ENCODE data around the gene CCL23.

Gene CCL23, protein sequence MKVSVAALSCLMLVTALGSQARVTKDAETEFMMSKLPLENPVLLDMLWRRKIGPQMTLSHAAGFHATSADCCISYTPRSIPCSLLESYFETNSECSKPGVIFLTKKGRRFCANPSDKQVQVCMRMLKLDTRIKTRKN

DNA sequence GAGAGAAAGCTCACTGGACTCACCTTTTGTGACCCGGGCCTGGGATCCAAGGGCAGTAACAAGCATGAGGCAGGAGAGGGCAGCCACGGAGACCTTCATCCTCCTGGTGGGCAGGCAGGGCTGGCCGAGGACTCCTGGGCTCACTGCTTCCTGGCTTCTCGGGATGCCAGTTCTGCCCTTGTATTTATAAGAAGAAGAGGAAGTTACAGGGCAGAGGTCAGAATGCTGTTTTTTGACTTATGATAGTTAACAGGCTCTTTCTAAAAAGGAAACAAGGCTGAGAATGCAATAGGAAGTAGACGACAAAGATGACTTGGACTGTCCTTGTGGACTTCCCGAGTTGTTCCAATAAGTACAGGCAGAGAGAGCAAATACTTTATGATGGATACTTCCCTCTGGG lies at the start of gene CCL23:
Gene CCL23 (minus strand): TSS at position 174 of the 400 bp plus-strand sequence. CDS start 75 bp downstream, at position 99.
- FAIRE-seq: no peak

DNA sequence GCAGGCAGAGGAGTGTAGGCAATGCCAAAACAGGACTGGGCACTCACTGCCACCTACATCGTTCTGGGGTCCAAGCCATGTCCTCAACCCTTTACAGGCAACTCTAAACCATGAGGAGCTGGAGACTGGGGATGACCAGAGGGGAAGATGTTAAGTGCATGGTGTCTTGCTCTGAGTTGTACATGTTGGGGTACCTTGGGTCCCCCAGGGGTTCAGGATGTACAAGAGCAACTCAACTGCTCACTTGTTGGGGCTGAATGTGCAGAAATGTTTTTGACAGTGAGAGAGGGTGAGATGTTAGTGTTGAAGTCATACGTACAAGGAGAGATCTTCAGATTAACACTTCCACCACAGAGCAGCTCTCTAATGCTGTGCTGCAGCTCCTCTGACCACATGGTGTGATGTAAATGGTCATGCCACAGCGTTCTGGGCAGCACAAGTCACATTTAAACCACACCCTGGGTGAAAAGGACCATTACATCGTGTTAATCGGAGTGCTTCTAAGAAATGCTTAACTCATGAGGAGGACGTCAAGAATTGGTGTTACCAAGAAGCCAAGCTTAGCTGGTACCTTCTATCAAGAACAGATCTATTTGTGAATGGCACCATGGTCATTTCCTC lies 48.7 kb upstream of the CCL23 start:
- no peak for DNase-seq (ENCODE audit: insufficient read length, low spot score)
- no peak for TF ChIP-seq POLR2A (IDR thresholded peaks at IDR 0.05; ENCODE audit: low read depth, low read length)
- FAIRE-seq: no peak

More for the DNA sequence above, at the start of gene CCL23:
- DNase-seq (ENCODE audit: insufficient read length, low spot score): no peak
- no peak for TF ChIP-seq POLR2A (IDR thresholded peaks at IDR 0.05; ENCODE audit: low read depth, low read length)

DNA sequence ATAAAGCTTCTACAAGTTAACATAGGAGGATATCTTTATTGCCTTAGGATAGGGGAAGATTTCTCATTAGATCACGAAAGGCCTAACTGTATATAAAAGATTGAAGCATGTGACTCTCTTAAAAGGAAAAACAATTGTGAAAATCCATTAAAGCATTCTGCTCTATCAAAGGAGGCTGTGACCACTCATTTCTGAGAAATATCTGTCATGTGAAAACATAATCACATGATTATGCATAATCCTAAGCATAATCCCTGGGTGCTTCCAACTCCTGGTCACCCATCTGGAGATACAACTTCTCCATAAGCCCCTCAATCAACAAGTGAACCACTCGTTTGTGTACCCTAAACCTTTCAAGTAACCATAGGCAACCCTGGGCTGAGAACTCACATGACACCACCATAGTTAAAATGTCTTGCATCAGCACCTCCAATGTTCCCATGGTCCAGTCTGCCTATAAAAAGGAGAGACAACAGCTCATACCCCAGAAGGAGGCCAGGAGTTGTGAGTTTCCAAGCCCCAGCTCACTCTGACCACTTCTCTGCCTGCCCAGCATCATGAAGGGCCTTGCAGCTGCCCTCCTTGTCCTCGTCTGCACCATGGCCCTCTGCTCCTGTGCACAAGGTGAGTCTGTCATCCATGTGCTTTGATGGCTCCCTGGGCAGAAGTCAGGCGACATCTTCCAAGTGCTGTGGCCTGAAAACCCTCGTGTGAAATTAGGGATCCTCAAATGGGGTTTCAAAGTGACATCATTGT lies 46.2 kb upstream of the CCL23 start, which contains the start of gene CCL18:
Gene CCL18 (plus strand): TSS at position 487 of the 756 bp plus-strand sequence. CDS start 71 bp downstream, at position 558.
- DNase-seq (ENCODE audit: insufficient read length, low spot score) (no peak), FAIRE-seq (no peak)
- no peak for TF ChIP-seq POLR2A (IDR thresholded peaks at IDR 0.05; ENCODE audit: low read depth, low read length)

DNA sequence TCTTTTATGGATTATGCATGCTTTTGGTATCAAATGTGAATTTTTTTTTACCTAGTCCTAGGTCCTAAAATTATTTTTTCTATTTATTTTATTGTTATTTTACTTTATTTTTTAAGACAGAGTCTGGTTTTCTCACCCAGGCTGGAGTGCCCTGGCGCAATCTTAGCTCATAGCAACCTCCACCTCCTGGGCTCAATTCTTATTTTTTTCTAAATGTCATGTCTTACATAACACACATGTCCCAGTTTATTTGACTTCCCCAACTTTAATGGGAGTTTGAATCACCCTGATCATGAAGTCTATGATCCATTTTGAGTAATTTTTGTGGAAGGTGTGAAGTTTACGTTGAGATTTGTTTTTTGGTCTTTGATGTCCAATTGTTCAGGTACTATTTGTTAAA lies 43.0 kb upstream of the CCL23 start:
- FAIRE-seq (no peak), DNase-seq (ENCODE audit: insufficient read length, low spot score) (no peak)
- TF ChIP-seq POLR2A (IDR thresholded peaks at IDR 0.05; ENCODE audit: low read depth, low read length): no peak

DNA sequence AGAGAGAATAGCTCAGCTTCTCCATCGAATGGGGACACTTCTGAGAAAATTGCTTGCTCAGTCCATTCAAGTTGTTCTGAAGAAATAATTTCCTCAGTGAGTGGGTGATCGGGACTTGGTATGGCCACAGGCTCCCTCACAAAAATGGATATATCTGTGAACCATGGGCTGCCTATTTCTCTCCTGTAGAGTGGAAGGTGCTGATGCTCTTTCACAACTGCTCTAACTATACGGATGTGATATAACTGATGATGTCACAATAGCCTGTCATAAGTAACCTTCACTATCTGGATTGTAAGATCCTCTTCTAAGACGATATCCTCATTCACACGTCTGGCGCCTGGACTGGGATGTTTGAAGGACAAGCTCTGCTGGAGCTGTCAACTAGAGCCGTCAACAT lies 41.6 kb upstream of the CCL23 start:
- no peak for DNase-seq (ENCODE audit: insufficient read length, low spot score)
- FAIRE-seq: no peak
- no peak for TF ChIP-seq POLR2A (IDR thresholded peaks at IDR 0.05; ENCODE audit: low read depth, low read length)

DNA sequence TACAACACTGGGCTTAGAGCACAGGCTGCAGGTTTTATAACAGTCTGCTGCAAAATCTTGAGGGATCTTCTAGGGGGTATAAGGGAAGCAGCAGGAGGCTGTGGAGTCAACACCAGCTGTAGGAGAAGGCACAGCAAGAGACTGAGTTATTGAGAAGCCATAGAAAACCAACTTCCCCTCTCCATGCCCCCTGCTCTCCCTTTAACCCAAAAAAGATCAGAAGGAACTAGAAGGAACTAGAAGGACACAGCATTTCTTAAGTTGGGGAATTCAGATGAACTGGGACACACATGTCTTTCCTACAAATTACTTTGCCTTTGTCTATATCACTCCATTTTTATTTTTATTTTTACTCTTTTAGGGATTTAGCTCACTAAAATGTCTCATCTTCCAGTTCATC lies 40.1 kb upstream of the CCL23 start:
- FAIRE-seq (no peak), DNase-seq (ENCODE audit: insufficient read length, low spot score) (no peak)
- no peak for TF ChIP-seq POLR2A (IDR thresholded peaks at IDR 0.05; ENCODE audit: low read depth, low read length)

DNA sequence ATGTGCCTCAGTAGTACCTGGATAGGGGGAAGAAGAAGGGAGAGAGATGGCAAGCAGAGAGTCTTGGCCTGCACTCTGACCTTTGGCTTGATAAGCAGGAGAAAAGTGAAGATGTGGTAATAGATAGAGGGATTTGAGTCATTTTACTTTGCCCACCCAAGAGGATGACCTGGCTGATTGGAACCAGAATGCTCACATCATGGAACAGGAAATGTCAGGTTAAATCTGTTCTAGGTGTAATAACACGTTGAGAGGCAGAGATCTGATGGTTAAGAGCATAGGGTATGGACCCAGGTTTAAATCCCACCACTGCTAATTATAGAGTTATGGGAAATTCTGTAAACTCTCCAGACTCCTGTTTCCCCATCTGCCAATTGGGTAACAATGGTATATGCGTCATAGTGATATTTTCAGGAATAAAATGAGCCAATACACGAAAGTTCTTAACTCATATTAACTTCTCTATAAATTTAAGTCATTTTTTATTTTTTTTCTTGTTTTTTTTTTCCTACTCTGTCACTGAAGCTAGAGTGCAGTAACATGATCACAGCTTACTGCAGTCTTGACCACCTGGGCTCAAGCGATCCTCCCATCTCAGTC lies 38.2 kb upstream of the CCL23 start:
- no peak for FAIRE-seq
- no peak for DNase-seq (ENCODE audit: insufficient read length, low spot score)
- no peak for TF ChIP-seq POLR2A (IDR thresholded peaks at IDR 0.05; ENCODE audit: low read depth, low read length)

DNA sequence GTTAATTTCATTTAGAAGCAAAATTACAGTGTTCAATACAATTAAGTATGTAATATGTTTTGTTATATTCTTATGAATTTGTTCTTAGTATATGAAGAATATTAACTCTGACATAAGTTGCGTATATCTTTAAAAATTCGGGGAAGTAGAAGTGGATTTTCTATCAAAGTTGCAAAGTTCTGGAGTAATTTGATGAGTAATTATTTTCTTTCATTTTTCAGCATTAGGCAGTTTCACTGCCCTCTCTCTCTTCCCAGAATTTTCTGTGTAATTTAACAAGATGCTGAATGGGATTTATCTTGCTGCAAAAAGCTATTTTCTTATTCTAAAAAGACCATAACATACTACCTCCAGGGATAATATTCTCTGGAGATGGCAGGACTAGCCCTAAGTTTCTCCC lies 37.4 kb upstream of the CCL23 start:
- TF ChIP-seq POLR2A (IDR thresholded peaks at IDR 0.05; ENCODE audit: low read depth, low read length): no peak
- no peak for FAIRE-seq

DNA sequence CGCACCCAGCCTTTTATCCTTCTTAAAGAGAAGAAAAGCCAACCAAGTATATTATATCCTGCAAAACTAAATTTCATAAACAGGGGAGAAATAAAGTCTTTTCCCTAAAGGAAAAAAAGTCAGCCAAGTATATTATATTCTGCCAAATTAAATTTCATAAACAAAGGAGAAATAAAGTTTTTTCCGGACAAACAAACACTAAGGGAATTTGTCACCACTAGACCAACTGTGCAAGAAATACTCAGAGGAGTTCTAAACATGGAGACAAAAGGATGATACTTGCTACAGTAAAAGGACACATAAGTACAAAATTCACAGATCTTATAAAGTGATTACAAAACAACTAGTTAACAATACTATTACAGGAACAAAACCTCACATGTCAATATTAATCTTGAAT lies 31.9 kb upstream of the CCL23 start:
- no peak for FAIRE-seq
- TF ChIP-seq POLR2A (IDR thresholded peaks at IDR 0.05; ENCODE audit: low read depth, low read length): no peak
- no peak for DNase-seq (ENCODE audit: insufficient read length, low spot score)

More for the DNA sequence above, 37.4 kb upstream of the CCL23 start:
- DNase-seq (ENCODE audit: insufficient read length, low spot score): no peak

DNA sequence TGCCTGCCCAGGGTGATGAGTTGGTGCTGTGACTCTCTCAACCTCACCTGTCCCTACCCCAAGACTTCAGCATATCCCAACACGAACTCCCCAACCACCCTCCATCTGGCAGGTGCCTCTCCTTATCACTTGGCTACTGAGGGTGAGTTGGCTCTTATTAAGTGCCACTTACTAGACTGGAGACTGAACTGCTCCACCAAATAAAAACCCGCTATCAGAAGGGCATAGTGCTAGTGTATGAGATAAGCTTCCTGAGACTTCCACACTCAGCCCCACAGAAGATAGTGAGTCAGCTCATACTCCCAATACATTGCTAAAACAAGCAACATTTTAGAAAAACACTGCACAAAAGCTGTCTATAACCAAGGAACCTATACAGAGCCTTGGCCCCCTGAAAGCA lies 30.3 kb upstream of the CCL23 start:
- FAIRE-seq (no peak), DNase-seq (ENCODE audit: insufficient read length, low spot score) (no peak)
- TF ChIP-seq POLR2A (IDR thresholded peaks at IDR 0.05; ENCODE audit: low read depth, low read length): no peak

DNA sequence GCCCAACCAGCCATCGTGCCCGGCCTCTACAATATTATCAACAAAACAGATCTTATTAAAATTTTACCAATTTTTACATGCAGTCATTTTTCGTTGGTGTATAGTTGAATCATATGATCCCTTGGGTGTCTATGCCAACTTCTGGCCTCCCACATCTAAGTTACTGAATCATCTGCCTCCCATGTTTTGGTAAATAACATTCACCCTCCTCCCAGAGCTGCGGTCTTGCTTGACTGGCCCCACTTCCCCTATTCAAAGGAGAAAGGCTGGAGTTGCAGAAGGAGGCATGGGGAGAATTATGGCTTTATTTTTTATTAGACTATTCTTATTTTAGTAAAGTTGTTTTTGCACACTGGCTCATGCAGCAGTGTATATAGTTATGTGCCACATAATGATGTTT lies 18.5 kb upstream of the CCL23 start:
- no peak for TF ChIP-seq POLR2A (IDR thresholded peaks at IDR 0.05; ENCODE audit: low read depth, low read length)
- FAIRE-seq (no peak), DNase-seq (ENCODE audit: insufficient read length, low spot score) (no peak)

DNA sequence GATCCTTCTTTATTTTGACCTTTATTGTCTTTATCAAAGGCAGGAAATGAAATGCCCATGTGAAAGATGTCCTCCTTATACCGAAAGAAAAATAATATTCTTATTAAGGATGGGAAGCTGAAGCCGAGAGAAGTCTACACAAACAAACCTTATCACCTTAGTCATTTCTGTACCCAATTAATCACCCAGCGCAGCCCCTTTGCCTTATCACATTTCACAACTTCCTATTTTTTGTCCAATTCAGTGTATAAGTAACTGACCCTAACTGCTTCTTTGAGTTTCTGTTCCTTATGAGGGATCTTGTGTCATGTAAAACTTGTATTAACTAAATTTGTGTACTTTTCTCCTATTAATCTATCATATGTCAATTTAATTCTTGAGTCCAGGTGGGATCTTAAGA lies 16.4 kb upstream of the CCL23 start:
- DNase-seq (ENCODE audit: insufficient read length, low spot score) (no peak), FAIRE-seq (no peak)
- TF ChIP-seq POLR2A (IDR thresholded peaks at IDR 0.05; ENCODE audit: low read depth, low read length): no peak

DNA sequence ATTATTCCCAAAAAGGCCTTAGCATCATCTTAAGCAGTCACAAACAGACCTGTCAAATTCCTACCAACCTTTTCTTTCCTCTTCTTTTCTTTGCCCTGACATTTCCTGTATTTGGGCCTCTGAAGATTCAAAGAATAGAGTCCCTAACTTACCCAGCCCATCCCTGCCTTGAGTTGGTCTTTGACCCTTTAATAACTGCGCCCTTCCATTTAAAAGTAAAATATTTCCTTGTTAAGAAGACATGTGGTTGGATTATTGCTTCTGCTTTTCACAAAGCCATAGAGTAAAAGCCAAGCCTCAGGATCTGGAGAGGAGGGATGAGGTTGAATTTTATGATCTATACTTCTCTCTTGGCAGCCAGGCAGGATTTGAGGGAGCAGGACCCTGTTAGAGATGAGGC lies 13.2 kb upstream of the CCL23 start:
- FAIRE-seq: no peak
- no peak for TF ChIP-seq POLR2A (IDR thresholded peaks at IDR 0.05; ENCODE audit: low read depth, low read length)
- DNase-seq (ENCODE audit: insufficient read length, low spot score): no peak

DNA sequence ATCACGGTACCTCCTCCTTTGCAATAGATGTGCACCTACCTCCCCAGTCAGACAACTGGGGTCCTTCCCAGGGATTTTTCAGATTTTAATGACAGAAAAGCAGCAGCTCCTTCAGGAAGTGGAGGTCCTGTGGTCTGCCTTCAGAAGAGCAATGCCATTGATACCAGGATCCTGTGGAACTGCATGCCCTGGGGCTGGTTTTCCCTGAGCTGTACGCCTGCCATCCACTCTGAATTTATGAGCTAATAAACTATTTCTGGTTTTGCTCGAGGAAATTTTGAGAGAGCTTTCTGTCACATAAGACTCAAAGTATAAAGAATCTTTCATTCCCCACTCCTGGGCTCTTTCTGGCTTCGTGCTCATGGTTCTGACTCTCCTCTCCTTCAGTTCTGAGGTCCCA lies 10.0 kb upstream of the CCL23 start:
- TF ChIP-seq POLR2A (IDR thresholded peaks at IDR 0.05; ENCODE audit: low read depth, low read length): no peak
- FAIRE-seq: no peak
- no peak for DNase-seq (ENCODE audit: insufficient read length, low spot score)
